Adipocyte (in vitro differentiated cells): ENCODE data around the gene CHKA.
A peak's percentile ranks its signal among the peaks of the same experiment; 100 is the strongest.

Experiments
- DNase-seq: peaks from one replicate; pipeline ENCODE4 v3.0.0-alpha.2; 2015; ENCODE audit warnings: low read depth
- H3K27me3 ChIP-seq: replicated peaks from 2 replicates; pipeline ENCODE4 v1.7.0; 2013; ENCODE audit warnings: mild to moderate bottlenecking, low read length, moderate library complexity; ENCODE audit not compliant: control insufficient read depth, insufficient read depth
- H3K36me3 ChIP-seq: 2 replicates; pipeline ENCODE4 v1.7.0; 2013; ENCODE audit warnings: low read length, mild to moderate bottlenecking, moderate library complexity; ENCODE audit not compliant: control insufficient read depth, insufficient read depth, severe bottlenecking
- H3K4me1 ChIP-seq: 2 replicates; pipeline ENCODE4 v1.7.0; 2013; ENCODE audit warnings: mild to moderate bottlenecking, low read length, moderate library complexity; ENCODE audit not compliant: control insufficient read depth, insufficient read depth
- H3K4me3 ChIP-seq: 2 replicates; pipeline ENCODE4 v1.7.0; 2013; ENCODE audit warnings: mild to moderate bottlenecking, low read length, moderate library complexity
- H3K9ac ChIP-seq: 2 replicates; pipeline ENCODE4 v1.7.0; 2013; ENCODE audit warnings: mild to moderate bottlenecking, low read length, moderate library complexity
- H3K9me3 ChIP-seq: 2 replicates; pipeline ENCODE4 v1.7.0; 2013; ENCODE audit warnings: mild to moderate bottlenecking, low read length, moderate library complexity; ENCODE audit not compliant: control insufficient read depth

Gene CHKA

DNA sequence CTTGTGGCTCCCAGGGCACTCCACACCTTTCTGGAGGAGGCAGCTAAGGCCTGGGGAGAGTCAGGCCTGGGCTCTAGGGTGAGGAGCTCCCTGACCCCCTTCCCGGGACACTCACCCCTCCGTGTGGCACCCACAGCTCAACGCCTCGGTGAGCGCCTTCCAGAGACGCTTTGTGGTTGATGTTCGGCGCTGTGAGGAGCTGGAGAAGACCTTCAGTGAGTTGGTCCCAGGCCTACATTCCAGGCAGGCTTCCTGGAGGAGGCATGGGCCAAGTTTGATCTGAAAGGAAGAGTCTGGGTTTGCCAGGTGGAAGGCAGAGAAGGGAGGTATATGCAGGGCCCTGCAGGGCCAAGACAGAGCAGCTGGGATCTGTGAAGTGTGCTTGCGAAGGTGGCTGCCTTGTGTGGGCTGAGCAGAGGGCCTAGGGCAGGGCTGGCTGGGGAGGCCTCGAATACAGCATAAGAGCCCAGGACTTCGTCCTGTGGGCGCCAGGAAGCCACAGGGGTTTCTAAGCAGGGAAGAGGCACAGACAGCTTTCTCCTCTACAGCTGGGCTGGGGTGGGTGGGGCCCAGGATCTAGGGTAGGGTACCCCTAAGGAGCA lies 79.5 kb downstream of the CHKA start:
- no peak for DNase-seq
- H3K36me3 ChIP-seq: peaks cover 14% of the 10 kb centered on the region
- H3K27me3 ChIP-seq: no peaks in the 10 kb centered on the region
- no peak overlapping the region for H3K9ac ChIP-seq
- no peaks in the 10 kb centered on the region for H3K9me3 ChIP-seq
- H3K4me3 ChIP-seq: no peak overlapping the region
- H3K4me1 ChIP-seq: peaks cover 37% of the 10 kb centered on the region

DNA sequence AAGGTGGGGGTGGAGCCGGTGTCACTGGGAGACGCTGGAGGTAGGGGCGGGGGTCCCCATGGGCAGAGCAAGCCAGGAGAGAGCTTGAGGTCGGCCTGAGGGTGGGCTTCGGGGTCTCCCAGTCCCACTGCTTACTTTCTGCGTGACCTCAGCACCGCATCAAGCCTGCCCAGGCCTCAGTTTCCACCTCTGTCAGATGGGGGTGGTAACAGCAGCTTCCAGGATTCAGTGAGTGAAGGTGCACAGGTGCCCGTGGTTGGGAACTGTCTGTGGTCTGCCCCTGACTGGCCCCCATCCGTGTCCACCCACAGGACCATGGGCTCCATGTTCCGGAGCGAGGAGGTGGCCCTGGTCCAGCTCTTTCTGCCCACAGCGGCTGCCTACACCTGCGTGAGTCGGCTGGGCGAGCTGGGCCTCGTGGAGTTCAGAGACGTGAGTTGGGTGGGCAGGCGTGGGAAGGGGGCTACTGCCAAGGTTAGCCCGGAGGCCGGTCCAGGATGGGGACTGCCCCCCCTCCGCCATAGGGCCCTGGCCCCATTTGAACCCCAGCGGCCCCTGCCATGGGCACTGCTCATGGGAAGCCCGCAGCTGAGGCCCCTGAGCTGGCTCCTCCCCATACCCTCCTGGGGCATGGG lies 80.1 kb downstream of the CHKA start:
- Histone ChIP-seq H3K4me3 (peak overlapping the region; percentile 89), H3K4me1 (peaks cover 37% of the 10 kb centered on the region), H3K36me3 (peaks cover 14% of the 10 kb centered on the region), H3K27me3 (no peaks in the 10 kb centered on the region), H3K9ac (peak overlapping the region; percentile 93), H3K9me3 (no peaks in the 10 kb centered on the region)
- no peak for DNase-seq

DNA sequence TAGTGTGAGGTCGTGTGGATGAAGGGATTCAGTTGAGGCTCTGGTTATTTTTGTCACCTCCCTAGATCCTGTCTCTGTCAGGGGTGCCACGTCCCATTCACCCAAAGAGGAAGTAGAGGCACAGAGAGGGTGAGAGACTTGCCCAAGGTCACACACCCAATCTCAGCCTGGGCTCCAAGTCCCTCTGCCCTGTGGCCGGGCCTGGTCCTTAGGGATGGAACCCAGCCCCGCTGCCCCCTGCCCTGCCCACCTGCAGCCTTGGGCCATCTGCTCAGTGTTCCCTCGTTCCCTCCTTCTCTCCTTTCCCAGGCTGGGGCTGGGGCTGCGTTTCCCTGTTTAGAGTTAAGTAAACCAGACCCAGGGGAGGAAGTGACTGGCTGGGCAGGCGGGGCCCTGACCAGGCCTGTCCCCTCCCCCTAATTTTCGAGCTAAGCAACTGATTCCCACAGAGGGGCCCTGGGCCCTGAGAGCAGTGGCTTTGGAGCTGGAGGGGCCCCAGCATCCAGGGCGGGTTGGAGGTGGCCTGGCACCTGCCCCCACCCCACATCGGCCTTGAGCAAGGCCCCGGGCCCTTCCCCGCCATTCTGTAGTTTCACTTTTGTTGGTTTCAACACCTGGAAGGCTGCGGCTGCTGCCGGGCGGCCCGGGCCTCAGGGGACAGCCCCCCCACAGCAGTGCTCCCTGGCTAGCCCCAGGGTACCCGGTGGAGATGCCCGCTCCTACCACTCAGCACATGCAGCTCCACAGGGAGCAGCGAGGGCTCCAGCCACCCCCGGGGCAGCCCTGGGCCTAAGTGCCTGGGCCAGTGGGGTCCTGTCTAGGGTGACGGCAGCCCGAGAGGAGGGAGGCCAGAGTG lies 80.9 kb downstream of the CHKA start:
- Histone ChIP-seq H3K27me3 (no peaks in the 10 kb centered on the region), H3K36me3 (peaks cover 10% of the 10 kb centered on the region), H3K9me3 (no peaks in the 10 kb centered on the region), H3K4me3 (peak overlapping the region; percentile 89), H3K9ac (peak overlapping the region; percentile 93), H3K4me1 (peaks cover 37% of the 10 kb centered on the region)
- DNase-seq: peak; percentile 75

GRCh38 chr11:68039526-68040086 lies 81.6 kb downstream of the CHKA start:
- Histone ChIP-seq H3K9me3 (no peaks in the 10 kb centered on the region), H3K4me1 (peaks cover 37% of the 10 kb centered on the region), H3K27me3 (no peaks in the 10 kb centered on the region), H3K4me3 (peak overlapping the region; percentile 89), H3K36me3 (peaks cover 2% of the 10 kb centered on the region), H3K9ac (peak overlapping the region; percentile 93)
- peak; percentile 21 for DNase-seq

- H3K4me3 ChIP-seq: peak within 1 kb of the TSS; percentile 89
- H3K27me3 ChIP-seq: no peaks in the 10 kb centered on the region
- no peaks in the 10 kb centered on the region for H3K9me3 ChIP-seq
- H3K4me1 ChIP-seq: peaks cover 40% of the 10 kb centered on the region
- peak; percentile 93 for DNase-seq
- H3K36me3 ChIP-seq: peaks cover 3% of the 10 kb centered on the region
- peak within 1 kb of the TSS; percentile 93 for H3K9ac ChIP-seq
Observed at GRCh38 chr11:68038718-68039525, 82.3 kb downstream of the CHKA start, which contains the start of gene TCIRG1. Gene TCIRG1 (plus strand): TSS chr11:68039025. CDS start chr11:68041272, 2,247 bp downstream.

DNA sequence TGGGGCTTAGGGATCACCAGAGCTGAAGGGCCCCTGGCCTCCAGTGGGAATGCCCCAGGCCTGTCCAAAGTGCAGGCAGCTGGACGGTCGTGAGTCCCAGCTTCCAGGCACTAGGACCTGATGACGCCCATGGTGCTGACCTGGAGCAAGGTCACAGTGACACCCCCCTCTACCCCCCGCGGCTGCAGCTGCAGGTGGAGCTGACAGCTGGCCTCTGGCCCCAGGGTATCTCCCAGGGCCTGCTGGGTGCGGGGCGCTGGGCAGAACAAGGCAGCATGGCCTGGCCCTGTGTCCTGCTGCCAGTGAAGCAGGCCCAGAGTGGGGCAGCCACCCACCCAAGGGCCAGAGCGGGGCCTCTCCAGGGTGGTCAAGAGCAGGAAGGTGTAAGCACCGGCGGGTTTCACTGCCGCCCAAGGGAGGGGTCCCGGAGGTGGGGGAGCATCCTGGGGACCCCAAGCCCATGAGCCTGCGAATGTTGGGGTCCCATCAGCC lies 82.9 kb downstream of the CHKA start:
- H3K27me3 ChIP-seq: no peaks in the 10 kb centered on the region
- peaks cover 44% of the 10 kb centered on the region for H3K4me1 ChIP-seq
- H3K9me3 ChIP-seq: no peaks in the 10 kb centered on the region
- H3K9ac ChIP-seq: peak overlapping the region; percentile 93
- peaks cover 3% of the 10 kb centered on the region for H3K36me3 ChIP-seq
- no peak for DNase-seq
- peak overlapping the region; percentile 89 for H3K4me3 ChIP-seq

- H3K27me3 ChIP-seq: no peaks in the 10 kb centered on the region
- peaks cover 3% of the 10 kb centered on the region for H3K36me3 ChIP-seq
- peak overlapping the region; percentile 93 for H3K9ac ChIP-seq
- H3K9me3 ChIP-seq: no peaks in the 10 kb centered on the region
- peak overlapping the region; percentile 89 for H3K4me3 ChIP-seq
- no peak for DNase-seq
- H3K4me1 ChIP-seq: peaks cover 44% of the 10 kb centered on the region
Observed at GRCh38 chr11:68037411-68038225, 83.6 kb downstream of the CHKA start.

- DNase-seq: no peak
- Histone ChIP-seq H3K9ac (peak overlapping the region; percentile 31), H3K36me3 (peaks cover 3% of the 10 kb centered on the region)
Observed at GRCh38 chr11:68036717-68037239, 84.4 kb downstream of the CHKA start.

GRCh38 chr11:68036141-68036716 lies 85.0 kb downstream of the CHKA start:
- peaks cover 51% of the 10 kb centered on the region for H3K4me1 ChIP-seq
- no peaks in the 10 kb centered on the region for H3K27me3 ChIP-seq
- no peak overlapping the region for H3K9ac ChIP-seq
- no peaks in the 10 kb centered on the region for H3K9me3 ChIP-seq
- no peak overlapping the region for H3K4me3 ChIP-seq
- peaks cover 3% of the 10 kb centered on the region for H3K36me3 ChIP-seq
- no peak for DNase-seq

More at GRCh38 chr11:68036717-68037239, 84.4 kb downstream of the CHKA start:
- no peaks in the 10 kb centered on the region for H3K27me3 ChIP-seq
- H3K4me3 ChIP-seq: no peak overlapping the region
- H3K4me1 ChIP-seq: peaks cover 45% of the 10 kb centered on the region
- H3K9me3 ChIP-seq: no peaks in the 10 kb centered on the region
